SK-N-SH (cell line): Measurements from ENCODE around the gene CACNA1G. TPM values are rescaled to one million over a fixed set of nuclear protein-coding genes. Genes with fewer than 3 reads are reported as not detected.

Experiments used
- CTCF ChIA-PET: fragments of 300-600, 350-600 bp; formaldehyde crosslinking; extraction: SDS; loops from one replicate; lab custom pipeline; 2021; lab: Yijun Ruan, JAX
- POLR2A ChIA-PET: fragments of 350-600 bp; sonication (Branson Sonifier 250); formaldehyde crosslinking; extraction: SDS; loops from one replicate; lab custom pipeline; 2020; ENCODE audit warnings: antibody characterized with exemption, inconsistent platforms; lab: Yijun Ruan, JAX
- DNase-seq: peaks from one replicate; pipeline ENCODE4 v3.0.0; 2012
- H2AFZ ChIP-seq: fragments of 200-600 bp; sonication (generic); 2 replicates; pipeline ENCODE4 v1.8.1; 2016; ENCODE audit warnings: antibody characterized with exemption, mild to moderate bottlenecking, low read depth
- H3F3A ChIP-seq: fragments of 200-600 bp; sonication (generic); replicated peaks from 2 replicates; pipeline ENCODE3; 2016; ENCODE audit warnings: antibody characterized with exemption, mild to moderate bottlenecking; ENCODE audit not compliant: insufficient read depth
- H3K27ac ChIP-seq, 2 experiments: fragments of 200-500 bp in 1 of 2; fragments of 200-600 bp in 1 of 2; sonication (Bioruptor generic) in 1 of 2; sonication (generic), shearing (Covaris generic) in 1 of 2; 2 replicates each; pipeline versions ENCODE4 v1.5.1 to v1.6.1; 2014 to 2016; ENCODE audit warnings: low read depth in 2 of 2, inconsistent platforms in 1 of 2, low read length in 1 of 2, mild to moderate bottlenecking in 1 of 2, mixed read lengths in 1 of 2
- H3K27me3 ChIP-seq: fragments of 200-600 bp; sonication (generic), shearing (Covaris generic); 2 replicates; pipeline ENCODE4 v1.6.1; 2016; ENCODE audit warnings: mixed run types; ENCODE audit not compliant: insufficient read depth
- H3K36me3 ChIP-seq, 2 experiments: fragments of 200-500 bp in 1 of 2; fragments of 200-600 bp in 1 of 2; sonication (Bioruptor generic) in 1 of 2; sonication (generic) in 1 of 2; replicated peaks in 1 of 2; 2 replicates each; pipeline versions ENCODE3 to v1.5.1; 2014 to 2016; ENCODE audit warnings: low read length in 1 of 2, mild to moderate bottlenecking in 1 of 2; ENCODE audit not compliant: insufficient read depth in 2 of 2, control insufficient read depth in 1 of 2
- H3K4me1 ChIP-seq, 2 experiments: fragments of 200-500 bp in 1 of 2; fragments of 200-600 bp in 1 of 2; sonication (Bioruptor generic) in 1 of 2; sonication (generic), shearing (Covaris generic) in 1 of 2; 2 replicates each; pipeline versions ENCODE4 v1.5.1 to v1.6.1; 2014 to 2016; ENCODE audit warnings: low read depth in 1 of 2, low read length in 1 of 2, mixed run types in 1 of 2; ENCODE audit not compliant: insufficient read depth in 2 of 2, control insufficient read depth in 1 of 2
- H3K4me2 ChIP-seq: fragments of 200-600 bp; sonication (generic), shearing (Covaris generic); 2 replicates; pipeline ENCODE4 v1.6.1; 2017; ENCODE audit warnings: mixed run types
- H3K4me3 ChIP-seq, 2 experiments: fragments of 200-500 bp in 1 of 2; fragments of 200-600 bp in 1 of 2; sonication (Bioruptor generic) in 1 of 2; sonication (generic), shearing (Covaris generic) in 1 of 2; 2 replicates each; pipeline versions ENCODE4 v1.5.1 to v1.8.1; 2014 to 2016; ENCODE audit warnings: low read depth in 2 of 2, inconsistent platforms in 1 of 2, low read length in 1 of 2, mild to moderate bottlenecking in 1 of 2, mixed read lengths in 1 of 2, moderate library complexity in 1 of 2
- H3K79me2 ChIP-seq: fragments of 200-600 bp; sonication (generic); 2 replicates; pipeline ENCODE4 v1.8.1; 2017; ENCODE audit warnings: mild to moderate bottlenecking; ENCODE audit not compliant: insufficient read depth
- H3K9ac ChIP-seq: fragments of 200-600 bp; sonication (generic); 2 replicates; pipeline ENCODE4 v1.6.1; 2017; ENCODE audit warnings: mixed run types
- H3K9me2 ChIP-seq: fragments of 200-600 bp; sonication (generic); 2 replicates; pipeline ENCODE4 v1.6.1; 2017; ENCODE audit warnings: mixed run types
- H3K9me3 ChIP-seq: fragments of 200-600 bp; sonication (generic); 2 replicates; pipeline ENCODE4 v1.6.1; 2017; ENCODE audit warnings: mixed run types, mild to moderate bottlenecking, moderate library complexity
- H4K20me1 ChIP-seq: fragments of 200-600 bp; sonication (generic); 2 replicates; pipeline ENCODE4 v1.6.1; 2017; ENCODE audit warnings: mild to moderate bottlenecking, mixed run types; ENCODE audit not compliant: insufficient read depth
- CTCF ChIP-seq: fragments of 200-600 bp; sonication (generic); IDR thresholded peaks from 2 replicates; pipeline ENCODE4 v1.6.1; 2017; ENCODE audit warnings: antibody characterized with exemption, mild to moderate bottlenecking, moderate library complexity
- FOSL2 ChIP-seq: IDR thresholded peaks from 2 replicates; pipeline ENCODE4 v1.4.0; 2012; ENCODE audit warnings: low read depth, mild to moderate bottlenecking, moderate library complexity, borderline replicate concordance
- MXI1 ChIP-seq: IDR thresholded peaks from 2 replicates; pipeline ENCODE4 v1.6.1; 2012; ENCODE audit warnings: mild to moderate bottlenecking, low read depth, low read length, improper control_type of control experiment
- POLR2AphosphoS5 ChIP-seq: IDR thresholded peaks from 2 replicates; pipeline ENCODE4 v1.6.1; 2012; ENCODE audit warnings: low read depth, low read length
- TCF12 ChIP-seq: IDR thresholded peaks from 2 replicates; pipeline ENCODE4 v1.4.0; 2012
- USF1 ChIP-seq: IDR thresholded peaks from 2 replicates; pipeline ENCODE4 v1.4.0; 2012; ENCODE audit warnings: low read depth, borderline replicate concordance
- YY1 ChIP-seq: IDR thresholded peaks from 2 replicates; pipeline ENCODE4 v1.4.0; 2012; ENCODE audit warnings: low read depth, mild to moderate bottlenecking
- WGBS: methylation state at CpG from one replicate; pipeline ENCODE4 v1.1.6; 2017; ENCODE audit warnings: low lambda C conversion rate; 5-methylcytosine and 5-hydroxymethylcytosine counted together
- polyA plus RNA-seq, 3 experiments: library from polyadenylated mRNA; depleted of rRNA; stranded (reverse); fragments of >200 nt; gene quantifications; 2 replicates each; pipeline ENCODE4 v1.2.3, GENCODE V29; 2012

CACNA1G gene
- polyA plus RNA-seq, 1 of the 3 experiments (the other 2 are of a cell fraction), result 0.21 TPM

GRCh38 chr17:50517504-50518383 lies 42.8 kb upstream of the CACNA1G start:
- Histone ChIP-seq H2AFZ (no peak overlapping the region), H3K27me3 (no peaks in the 10 kb centered on the region), H3K9ac (no peak overlapping the region), H3K79me2 (no peaks in the 10 kb centered on the region), H3K27ac (no peak overlapping the region), H3K4me3 (no peak overlapping the region), H4K20me1 (no peaks in the 10 kb centered on the region), H3F3A (no peaks in the 10 kb centered on the region), H3K4me2 (no peak overlapping the region), H3K4me1 (peaks cover 0 to 7% of the 10 kb centered on the region in 2 experiments; a peak in 1 of 4 replicates)
- no peak for DNase-seq
- 70% methylated on average over 8 of the region's 8 CpGs for WGBS
- TF ChIP-seq POLR2AphosphoS5, result no peak
- TF ChIP-seq USF1, result no peak
- no peak for TF ChIP-seq CTCF
- no peak for TF ChIP-seq MXI1
- TF ChIP-seq, all 33 proteins: peak for 0
- Histone ChIP-seq H3K36me3 (no peaks in the 10 kb centered on the region), H3K9me3 (no peaks in the 10 kb centered on the region), H3K9me2 (no peaks in the 10 kb centered on the region)
- ChIA-PET POLR2A (no interaction called here), CTCF (interaction anchor here (1.2 to 5.0 kb wide), 6 partner anchors 9 to 105 kb away, joined by 3 to 26 read pairs (median 4); no protein-coding TSS in a partner anchor)

GRCh38 chr17:50518384-50519023 lies 42.0 kb upstream of the CACNA1G start:
- no peak overlapping the region for H3K4me3 ChIP-seq
- 84% methylated on average over 13 of the region's 13 CpGs for WGBS
- no peaks in the 10 kb centered on the region for H3K9me2 ChIP-seq
- H3K9me3 ChIP-seq, result no peaks in the 10 kb centered on the region
- no peak overlapping the region for H3K4me2 ChIP-seq
- ChIA-PET CTCF (interaction anchor here (0.7 to 5.0 kb wide), 7 partner anchors 14 to 104 kb away, joined by 3 to 26 read pairs (median 4); partner anchors contain the start of gene EPN3), POLR2A (no interaction called here)
- H3K4me1 ChIP-seq, result peaks cover 0 to 7% of the 10 kb centered on the region in 2 experiments; a peak in 1 of 4 replicates
- H3K9ac ChIP-seq, result no peak overlapping the region
- H3K27me3 ChIP-seq, result no peaks in the 10 kb centered on the region
- H2AFZ ChIP-seq, result no peak overlapping the region
- no peaks in the 10 kb centered on the region for H4K20me1 ChIP-seq
- no peak for DNase-seq
- TF ChIP-seq FOSL2 (no peak), TCF12 (no peak), YY1 (no peak)
- H3K36me3 ChIP-seq, result no peaks in the 10 kb centered on the region
- no peaks in the 10 kb centered on the region for H3K79me2 ChIP-seq
- no peak overlapping the region for H3K27ac ChIP-seq
- H3F3A ChIP-seq, result no peaks in the 10 kb centered on the region
